Measurements from ENCODE around the gene PNPLA8. TPM values are rescaled to one million over a fixed set of nuclear protein-coding genes. Genes with fewer than 3 reads are reported as not detected.
"Not testable (repeated sequence)": the region's sequence is repeated elsewhere in the genome, so short reads cannot be mapped to it uniquely, and the experiment has no call there.

Gene PNPLA8
- total RNA-seq, 2 experiments from 2014 or later: 85.9 to 88.6 TPM

DNA sequence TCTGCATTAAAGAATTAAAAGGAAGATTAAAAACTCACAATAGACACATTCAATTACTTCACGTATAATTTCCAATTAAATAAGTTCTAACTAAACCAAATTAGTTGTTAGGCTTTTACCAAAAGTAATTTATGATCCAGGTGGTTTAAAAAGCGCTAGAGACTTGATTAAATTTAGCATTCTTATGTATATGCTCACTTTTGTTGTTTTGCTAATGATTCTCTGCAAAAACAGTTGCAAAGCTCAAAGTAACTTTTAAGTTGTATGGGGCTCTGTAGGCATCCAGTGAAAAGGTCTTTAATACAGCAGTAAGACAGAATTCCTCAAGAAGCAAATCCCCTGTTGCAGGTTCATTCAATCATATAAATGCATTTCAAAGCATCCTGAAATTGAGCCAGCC is 15.5 kb upstream of the PNPLA8 start:
- H3K36me3 ChIP-seq (ENCODE audit: insufficient read depth, low read length): no peaks in the 10 kb centered on the region
- Mint-ChIP-seq H3K4me1 (ENCODE audit: low read depth) (no peaks in the 10 kb centered on the region), H3K9me3 (no peaks in the 10 kb centered on the region), H3K27me3 (peaks cover 17% of the 10 kb centered on the region), H3K4me3 (no peak overlapping the region), H3K27ac (no peak overlapping the region), H3K36me3 (ENCODE audit: low read depth) (no peaks in the 10 kb centered on the region)
- H3K9me3 ChIP-seq (ENCODE audit: control insufficient read depth in 1 of 2, insufficient read depth in 1 of 2, low read length in 2 of 2): no peaks in the 10 kb centered on the region
- ChIA-PET POLR2A (no interaction called here), CTCF (interaction anchor here (0.7 kb wide), 1 partner anchor 70 kb away, joined by 3 read pairs; no protein-coding TSS in a partner anchor)
- H3K27me3 ChIP-seq (ENCODE audit: control insufficient read depth in 1 of 2, insufficient read depth in 2 of 2, low read length in 2 of 2): no peaks in the 10 kb centered on the region
- intact Hi-C loops (cut with DNase I, micrococcal nuclease): no loop called here
- ATAC-seq (ENCODE audit: poor library complexity) (no peak), DNase-seq (no peak)
- no peak overlapping the region for H3K4me3 ChIP-seq (ENCODE audit: low read length)
- no peak for TF ChIP-seq CTCF (IDR thresholded peaks at IDR 0.05)
- no peaks in the 10 kb centered on the region for H3K4me1 ChIP-seq (ENCODE audit: insufficient read depth, low read length)
- no peak overlapping the region for H3K27ac ChIP-seq (ENCODE audit: low read depth in 1 of 2, low read length in 2 of 2)

DNA sequence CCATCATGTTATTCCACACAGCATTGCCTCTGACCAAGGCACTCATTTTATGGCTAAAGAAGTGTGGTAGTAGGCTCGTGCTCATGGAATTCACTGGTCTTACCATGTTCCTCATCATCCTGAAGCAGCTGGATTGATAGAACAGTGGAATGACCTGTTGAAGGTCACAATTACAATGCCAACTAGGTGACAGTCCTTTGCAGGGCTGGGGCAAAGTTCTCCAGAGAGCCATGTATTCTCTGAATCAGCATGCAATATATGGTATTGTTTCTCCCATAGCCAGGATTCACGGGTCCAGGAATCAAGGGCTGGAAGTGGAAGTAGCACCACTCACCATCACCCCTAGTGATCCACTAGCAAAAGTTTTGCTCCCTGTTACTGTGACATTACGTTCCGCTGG is 12.8 kb upstream of the PNPLA8 start:
- ATAC-seq (ENCODE audit: poor library complexity); H3K27ac Mint-ChIP-seq; H3K27me3 ChIP-seq (ENCODE audit: control insufficient read depth in 1 of 2, insufficient read depth in 2 of 2, low read length in 2 of 2); intact Hi-C loops (cut with DNase I, micrococcal nuclease); H3K9me3 ChIP-seq (ENCODE audit: control insufficient read depth in 1 of 2, insufficient read depth in 1 of 2, low read length in 2 of 2); H3K4me3 Mint-ChIP-seq; H3K36me3 Mint-ChIP-seq (ENCODE audit: low read depth); H3K27ac ChIP-seq (ENCODE audit: low read depth in 1 of 2, low read length in 2 of 2); H3K4me1 ChIP-seq (ENCODE audit: insufficient read depth, low read length); POLR2A ChIA-PET; DNase-seq; H3K4me3 ChIP-seq (ENCODE audit: low read length); H3K36me3 ChIP-seq (ENCODE audit: insufficient read depth, low read length); H3K9me3 Mint-ChIP-seq; H3K4me1 Mint-ChIP-seq (ENCODE audit: low read depth): not testable (repeated sequence)
- peaks cover 25% of the 10 kb centered on the region for H3K27me3 Mint-ChIP-seq
- CTCF ChIA-PET: interaction anchor here (0.7 kb wide), 1 partner anchor 17 kb away, joined by 3 read pairs; no protein-coding TSS in a partner anchor

GRCh38 chr7:108538236-108538635 is 12.3 kb upstream of the PNPLA8 start:
- H3K27me3 Mint-ChIP-seq: peaks cover 25% of the 10 kb centered on the region
- H3K27ac Mint-ChIP-seq, POLR2A ChIA-PET: not testable (repeated sequence)

DNA sequence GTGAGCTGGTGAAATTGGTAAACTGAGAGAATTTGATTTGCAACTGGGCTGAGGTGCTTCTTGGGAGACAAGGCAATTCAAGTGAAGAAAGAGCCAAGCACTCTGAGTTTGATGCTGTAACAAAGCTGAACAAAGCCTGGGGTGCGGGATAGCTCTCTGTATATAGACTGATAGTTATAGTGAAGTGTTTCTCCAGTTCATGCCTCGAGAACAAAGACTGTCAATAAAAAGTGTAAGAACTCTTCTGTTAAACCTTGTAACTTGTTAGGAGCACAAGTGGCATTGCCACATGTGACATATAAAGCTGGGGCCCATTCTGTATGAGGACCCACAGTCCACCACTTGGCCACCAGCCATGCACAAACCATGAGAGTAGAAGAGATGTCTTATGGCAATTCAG is 11.3 kb upstream of the PNPLA8 start:
- Mint-ChIP-seq H3K27me3 (peaks cover 25% of the 10 kb centered on the region), H3K9me3 (no peaks in the 10 kb centered on the region), H3K4me3 (no peak overlapping the region), H3K36me3 (ENCODE audit: low read depth) (no peaks in the 10 kb centered on the region), H3K27ac (no peak overlapping the region), H3K4me1 (ENCODE audit: low read depth) (no peaks in the 10 kb centered on the region)
- ATAC-seq (ENCODE audit: poor library complexity) (no peak), DNase-seq (no peak)
- Histone ChIP-seq H3K4me3 (ENCODE audit: low read length) (no peak overlapping the region), H3K27ac (ENCODE audit: low read depth in 1 of 2, low read length in 2 of 2) (no peak overlapping the region), H3K4me1 (ENCODE audit: insufficient read depth, low read length) (no peaks in the 10 kb centered on the region), H3K27me3 (ENCODE audit: control insufficient read depth in 1 of 2, insufficient read depth in 2 of 2, low read length in 2 of 2) (no peaks in the 10 kb centered on the region), H3K9me3 (ENCODE audit: control insufficient read depth in 1 of 2, insufficient read depth in 1 of 2, low read length in 2 of 2) (no peaks in the 10 kb centered on the region), H3K36me3 (ENCODE audit: insufficient read depth, low read length) (no peaks in the 10 kb centered on the region)
- ChIA-PET CTCF (no interaction called here), POLR2A (no interaction called here)
- intact Hi-C loops (cut with DNase I, micrococcal nuclease): no loop called here
- TF ChIP-seq CTCF (IDR thresholded peaks at IDR 0.05): no peak

More at GRCh38 chr7:108538236-108538635, 12.3 kb upstream of the PNPLA8 start:
- ATAC-seq (ENCODE audit: poor library complexity); intact Hi-C loops (cut with DNase I, micrococcal nuclease); H3K36me3 Mint-ChIP-seq (ENCODE audit: low read depth); H3K9me3 ChIP-seq (ENCODE audit: control insufficient read depth in 1 of 2, insufficient read depth in 1 of 2, low read length in 2 of 2); H3K4me3 Mint-ChIP-seq; H3K27ac ChIP-seq (ENCODE audit: low read depth in 1 of 2, low read length in 2 of 2); H3K4me1 ChIP-seq (ENCODE audit: insufficient read depth, low read length); H3K4me1 Mint-ChIP-seq (ENCODE audit: low read depth); H3K4me3 ChIP-seq (ENCODE audit: low read length); H3K27me3 ChIP-seq (ENCODE audit: control insufficient read depth in 1 of 2, insufficient read depth in 2 of 2, low read length in 2 of 2); DNase-seq; H3K9me3 Mint-ChIP-seq; H3K36me3 ChIP-seq (ENCODE audit: insufficient read depth, low read length): not testable (repeated sequence)
- CTCF ChIA-PET: interaction anchor here (0.7 kb wide), 1 partner anchor 17 kb away, joined by 3 read pairs; no protein-coding TSS in a partner anchor
